Renal cortex interstitium (tissue), 11 donors: Measurements from ENCODE around the gene ZGRF1. TPM values are rescaled to one million over a fixed set of nuclear protein-coding genes. Genes with fewer than 3 reads are reported as not detected.
"Not testable (repeated sequence)": the region's sequence is repeated elsewhere in the genome, so short reads cannot be mapped to it uniquely, and the experiment has no call there.

ENCODE experiments used
- DNase-seq, 11 donors: peaks; one replicate each; pipeline ENCODE4 v3.0.0-alpha.2; 2013; ENCODE audit warnings: low read depth in 9 of 11, low spot score in 4 of 11; ENCODE audit errors: extremely low read depth in 1 of 11
- polyA plus RNA-seq, 3 donors: library from polyadenylated mRNA; unstranded; fragments of 120-200 nt; gene quantifications; one replicate each; pipeline ENCODE4 v1.2.1, GENCODE V29; 2013; ENCODE audit not compliant: insufficient read length in 3 of 3

Gene ZGRF1
- polyA plus RNA-seq, 3 donors = 14.0 to 16.6 (median 14.2) TPM

DNA sequence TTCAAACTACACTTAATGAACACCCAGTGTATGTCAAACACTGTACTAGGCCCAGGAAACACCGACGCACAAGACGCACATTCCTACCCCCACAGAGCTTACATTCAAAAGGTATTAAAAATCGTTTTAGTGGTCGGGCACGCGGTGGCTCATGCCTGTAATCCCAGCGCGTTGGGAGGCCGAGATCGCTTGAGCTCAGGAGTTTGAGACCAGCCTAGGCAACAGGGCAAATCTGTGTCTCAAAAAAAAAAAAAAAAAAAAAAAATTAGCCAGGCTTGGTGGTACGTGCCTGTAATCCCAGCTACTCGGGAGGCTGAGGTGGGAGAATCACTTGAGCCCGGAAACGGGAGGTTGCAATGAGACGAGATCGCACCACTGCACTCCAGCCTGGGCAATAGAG, 114.3 kb downstream of the ZGRF1 start:
- DNase-seq = not testable (repeated sequence)

DNA sequence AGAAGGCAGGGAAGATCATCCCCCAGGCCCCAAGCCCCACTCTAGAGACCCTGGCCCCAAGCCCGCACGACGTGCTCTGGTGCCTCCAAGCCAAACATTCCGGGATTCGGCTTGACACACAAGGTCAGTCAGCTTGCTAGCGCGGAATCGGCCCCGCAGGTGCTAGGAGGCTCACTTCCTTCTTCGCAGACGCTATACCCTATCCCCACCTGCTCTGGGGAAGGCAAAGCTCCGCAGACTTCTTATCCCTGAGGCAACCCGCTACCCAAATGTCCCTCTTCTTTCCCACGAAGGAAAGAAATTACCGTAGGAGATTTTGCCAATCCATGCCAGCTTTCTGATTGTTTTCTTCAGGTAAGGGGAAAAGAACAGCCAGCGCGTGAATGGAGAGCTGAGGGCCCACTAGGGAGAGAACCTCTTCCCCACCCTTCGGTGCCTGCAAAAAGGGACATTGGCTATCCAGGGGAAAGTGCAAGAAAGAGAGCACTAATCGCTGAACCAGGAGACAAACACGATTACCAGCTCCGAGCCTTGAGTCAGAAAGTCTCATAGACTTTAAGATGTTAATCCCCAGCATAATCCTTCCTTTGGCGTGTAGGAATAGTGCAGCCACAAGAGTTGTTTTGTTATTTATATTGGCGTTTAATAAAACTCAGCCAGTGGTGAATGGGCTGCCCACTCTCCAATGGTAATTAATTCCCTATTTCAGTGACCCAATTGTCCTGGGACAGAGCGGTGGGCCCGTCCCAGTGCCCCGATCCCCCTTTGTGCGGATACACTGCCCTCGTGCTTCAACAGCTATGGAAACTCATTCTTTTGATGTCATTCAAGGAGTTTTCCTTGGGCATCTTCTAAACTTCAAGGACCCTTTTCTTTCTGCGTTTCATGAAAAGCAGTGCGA, 115.3 kb downstream of the ZGRF1 start:
- DNase-seq = peak in 1 of 11 donors; percentile 13

DNA sequence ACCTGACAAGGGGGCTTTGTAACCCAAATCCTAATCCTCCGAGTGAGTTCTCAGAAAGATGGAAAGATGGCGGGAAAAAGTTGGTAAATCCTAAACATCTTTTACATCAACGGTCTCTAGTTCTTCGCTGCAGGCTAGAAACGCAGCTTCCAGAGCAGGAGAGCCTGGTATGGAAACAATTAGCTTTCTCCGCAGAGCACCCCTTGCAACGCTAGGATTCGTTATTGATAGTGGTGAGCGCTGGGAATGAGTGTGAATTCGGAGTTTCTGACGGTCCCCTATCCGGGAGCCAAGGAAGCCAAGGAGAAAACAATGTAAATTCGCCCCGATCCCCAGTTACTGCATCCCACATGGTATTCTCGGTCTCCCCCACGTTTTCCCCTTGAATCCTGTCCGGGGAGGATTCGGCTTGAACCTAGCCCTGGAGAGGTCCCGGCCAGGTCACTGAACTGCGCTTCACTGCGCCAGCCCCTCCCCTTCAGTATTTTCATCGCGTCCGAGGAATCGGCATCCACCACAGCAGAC, 116.0 kb downstream of the ZGRF1 start:
- peak in 1 of 11 donors; percentile 7 for DNase-seq

DNA sequence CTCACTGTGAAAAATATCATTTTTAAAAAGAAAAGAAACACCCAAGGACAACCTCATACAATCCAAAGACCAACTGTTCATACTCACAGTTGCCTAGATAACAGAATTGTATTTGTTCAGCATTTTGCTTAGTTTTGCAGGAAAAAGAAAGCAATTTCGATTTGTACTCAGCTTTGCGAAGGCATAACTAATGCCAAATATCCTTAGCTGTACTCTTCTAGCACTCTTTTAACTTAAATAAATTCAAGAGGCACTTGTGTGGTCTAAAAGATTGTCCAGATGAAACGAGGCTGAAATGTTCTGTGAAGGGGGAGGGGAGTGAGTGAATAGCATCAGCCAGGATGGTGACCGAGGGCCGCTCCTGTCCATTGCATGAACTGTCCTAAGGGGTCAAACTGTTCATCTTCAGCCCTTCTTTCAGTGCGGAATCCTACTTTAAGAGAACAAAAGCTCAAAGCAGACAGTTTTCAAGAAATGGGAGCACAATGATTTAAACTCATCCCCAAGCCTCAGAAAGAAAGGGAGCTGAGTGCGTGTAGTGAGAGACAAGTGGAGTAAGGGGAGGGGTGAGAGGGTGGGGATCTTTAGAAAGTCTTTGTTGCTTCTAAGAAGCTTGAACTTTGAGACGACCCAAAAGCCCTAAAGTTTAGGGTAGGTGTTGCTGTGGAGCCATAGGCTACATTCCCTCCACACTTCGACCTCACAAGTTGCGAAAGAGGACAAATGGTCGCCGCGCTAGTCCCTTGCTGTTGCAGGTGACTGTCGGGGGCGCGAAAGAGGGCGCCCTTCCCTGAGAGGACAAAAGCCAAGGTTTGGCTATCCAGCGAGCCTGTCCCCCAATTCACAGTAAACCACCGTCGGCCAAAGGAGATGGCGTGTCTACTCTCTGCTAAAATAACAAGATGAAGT, 116.8 kb downstream of the ZGRF1 start:
- peak in 1 of 11 donors; percentile 12 for DNase-seq

DNA sequence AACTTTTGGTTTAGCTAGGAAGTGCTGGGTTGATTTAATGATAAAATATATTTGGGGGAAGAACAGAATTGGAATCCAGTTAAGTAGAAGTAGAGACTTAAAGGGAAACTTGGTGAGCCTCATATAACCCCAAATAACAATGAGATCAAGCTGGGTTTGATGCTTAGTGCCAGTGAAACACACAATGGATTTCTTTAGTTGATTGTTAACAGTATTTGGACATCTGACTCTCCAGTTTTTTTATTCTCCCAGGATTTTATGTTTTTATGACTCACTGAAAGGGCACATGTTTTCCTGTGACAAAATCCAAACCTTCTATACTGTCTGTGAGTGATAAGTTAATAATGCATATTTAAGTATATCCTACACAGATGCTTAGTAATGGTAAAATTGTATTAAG, 118.0 kb downstream of the ZGRF1 start:
- DNase-seq = no peak

DNA sequence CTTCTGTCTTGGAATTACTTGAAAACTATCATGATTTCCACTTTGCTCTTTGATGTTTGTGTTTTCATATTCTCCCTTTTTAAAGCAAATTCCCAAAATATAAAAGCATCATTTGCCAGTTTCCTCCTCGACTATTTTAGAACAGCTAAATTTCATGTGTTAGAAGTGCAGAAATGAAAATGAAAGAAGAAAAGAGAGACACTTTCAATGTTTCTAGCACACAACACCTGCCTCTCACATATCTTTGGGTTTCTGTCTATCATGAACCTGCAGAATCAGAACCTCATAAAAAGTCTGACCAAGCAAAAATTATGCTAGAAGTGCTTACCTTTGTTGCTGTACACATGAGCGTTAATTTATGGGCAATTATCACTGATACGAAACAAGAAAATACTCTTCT, 118.8 kb downstream of the ZGRF1 start:
- no peak for DNase-seq

DNA sequence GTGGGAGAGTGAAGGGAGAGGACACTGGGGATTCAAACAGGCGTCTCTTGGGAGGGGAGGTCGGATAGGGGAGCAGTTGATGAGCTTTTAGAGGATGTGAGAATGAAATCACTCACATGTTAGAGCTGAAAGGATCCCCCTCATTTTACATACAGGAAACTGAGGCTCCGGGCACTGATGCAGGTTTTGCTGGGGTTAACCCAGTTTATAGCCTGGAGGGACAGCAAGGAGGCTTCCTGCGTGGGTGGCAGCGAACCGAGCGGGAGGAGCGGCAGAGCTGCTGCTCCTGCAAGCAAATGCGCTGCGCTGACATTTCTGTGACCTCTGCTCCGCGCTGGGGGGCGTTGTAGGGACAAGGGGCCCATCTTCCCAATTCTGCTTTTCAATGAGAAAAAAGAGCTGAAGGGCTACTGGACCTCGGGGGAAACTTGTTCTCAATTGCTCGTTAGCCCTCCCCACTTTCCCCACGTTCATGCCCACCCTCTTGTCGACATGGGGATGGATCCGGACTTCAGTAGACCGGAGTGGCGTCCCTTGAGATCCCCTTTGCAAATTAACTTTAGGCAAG, 119.6 kb downstream of the ZGRF1 start:
- DNase-seq = peak in 1 of 11 donors; percentile 15

DNA sequence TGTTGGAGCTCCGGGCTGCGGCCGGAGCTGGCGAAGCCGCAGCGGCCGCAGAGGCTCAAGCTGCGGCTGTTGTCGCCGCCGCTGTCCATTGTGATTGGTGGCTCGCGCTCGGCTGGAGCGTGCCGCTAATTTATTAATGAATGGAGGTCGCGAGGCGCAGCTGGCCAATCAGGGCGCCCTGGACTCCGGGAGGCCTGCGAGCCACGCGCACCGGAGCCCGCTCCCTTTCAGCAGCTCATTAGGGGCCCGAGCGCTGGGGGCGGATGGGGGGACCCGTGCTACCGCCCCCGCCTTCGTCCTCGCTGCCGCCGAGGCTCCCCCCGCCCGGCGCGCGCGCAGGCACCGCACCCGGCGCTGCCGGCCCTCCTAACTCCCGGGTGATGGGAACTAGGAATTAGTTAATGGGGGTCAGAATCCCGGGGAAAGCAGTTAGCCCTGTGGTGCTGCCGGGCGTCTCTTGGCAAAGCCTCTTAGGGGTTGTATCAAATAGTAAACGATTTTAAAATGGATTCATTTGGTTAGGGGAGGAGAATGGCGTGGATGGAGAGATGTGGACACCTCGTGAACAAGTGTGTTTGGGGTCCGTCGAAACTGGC, 120.1 kb downstream of the ZGRF1 start:
- DNase-seq = peak in 1 of 11 donors; percentile 24

DNA sequence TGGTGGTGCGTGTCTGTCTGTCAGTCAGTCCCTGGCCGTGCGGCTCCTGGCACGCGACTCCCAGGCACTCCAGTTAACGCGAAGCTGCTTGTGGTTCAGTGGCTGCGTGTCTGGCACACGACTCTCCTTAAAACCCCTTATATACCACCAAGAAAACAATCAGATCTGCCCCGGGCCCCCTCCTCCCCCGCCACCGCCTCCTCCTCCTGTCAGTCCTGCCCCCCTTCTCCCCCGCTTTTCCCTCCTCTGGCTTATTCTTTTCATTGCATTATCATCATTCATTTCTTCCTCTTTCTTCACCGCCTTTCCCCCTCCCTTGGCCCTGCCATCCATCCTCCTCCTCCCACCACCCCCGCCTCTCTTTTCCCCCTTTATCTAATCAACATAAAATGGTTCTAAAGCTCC, 120.6 kb downstream of the ZGRF1 start, which contains the start of gene NEUROG2:
Gene NEUROG2 (minus strand): TSS at position 115 of the 405 bp plus-strand sequence. CDS start 705 bp downstream, outside the sequence.
- DNase-seq = no peak

DNA sequence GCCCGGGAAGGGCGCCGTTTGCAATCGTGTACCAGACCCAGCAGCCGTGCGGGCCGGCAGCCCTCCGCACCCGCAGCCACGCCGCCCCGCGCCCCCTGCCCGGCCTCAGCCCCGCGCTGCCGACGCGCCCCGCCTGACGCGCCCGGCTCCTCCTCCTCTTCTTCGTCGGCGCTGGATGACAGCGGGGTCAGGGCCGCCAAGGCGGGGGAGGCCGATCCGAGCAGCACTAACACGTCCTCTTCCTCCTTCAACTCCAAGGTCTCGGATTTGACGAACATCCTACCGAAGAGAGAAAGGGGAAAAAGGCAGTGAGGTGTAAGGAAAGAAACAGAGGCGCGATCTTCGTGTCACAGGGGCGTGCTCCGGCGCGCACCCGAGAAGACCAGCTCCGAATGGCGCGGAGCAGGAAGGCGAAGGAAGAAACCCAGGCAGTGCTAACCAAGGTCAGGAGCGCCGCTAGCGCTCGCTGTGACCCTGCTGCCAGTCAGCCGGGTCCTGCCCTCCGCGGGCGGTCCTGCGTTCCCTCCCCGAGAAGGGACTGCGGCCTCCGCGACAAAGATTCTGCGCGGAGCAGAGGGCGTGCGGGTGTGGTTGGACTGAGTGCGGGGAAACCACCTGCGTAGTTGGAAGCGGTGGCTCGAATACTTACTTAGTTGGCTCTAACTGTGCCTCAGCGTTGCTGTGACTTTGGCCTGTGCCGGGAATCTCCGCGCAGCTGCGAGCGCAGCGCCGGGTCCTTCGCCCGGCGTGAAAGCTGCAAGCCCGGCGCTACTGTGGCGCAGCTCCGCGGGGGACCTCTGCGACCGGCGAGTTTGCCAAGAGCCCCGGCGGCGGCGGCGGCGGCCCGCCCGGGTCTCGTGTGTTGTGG, 121.3 kb downstream of the ZGRF1 start:
- DNase-seq = peak in 1 of 11 donors; percentile 28

DNA sequence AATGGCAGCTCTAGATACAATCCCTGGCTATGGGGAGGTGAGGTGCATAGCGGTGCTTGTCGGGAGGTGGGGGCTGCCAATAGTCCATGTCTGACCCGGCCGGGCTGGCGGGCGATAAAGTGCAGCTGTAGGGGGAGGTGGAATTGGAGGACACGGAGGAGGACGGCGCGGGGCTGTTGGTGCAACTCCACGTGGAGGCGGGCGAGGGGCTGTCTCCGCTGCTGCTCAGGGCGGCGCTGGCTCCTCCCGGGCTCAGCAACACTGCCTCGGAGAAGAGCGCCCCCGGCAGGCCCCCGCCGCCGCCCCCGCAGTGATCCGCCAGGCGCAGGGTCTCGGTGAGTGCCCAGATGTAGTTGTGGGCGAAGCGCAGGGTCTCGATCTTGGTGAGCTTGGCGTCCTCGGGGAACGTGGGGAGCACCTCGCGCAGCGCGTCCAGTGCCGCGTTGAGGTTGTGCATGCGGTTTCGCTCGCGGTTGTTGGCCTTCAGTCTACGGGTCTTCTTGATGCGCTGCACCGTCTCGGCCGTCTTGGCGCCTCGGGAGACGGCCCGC, 122.0 kb downstream of the ZGRF1 start:
- DNase-seq = no peak

DNA sequence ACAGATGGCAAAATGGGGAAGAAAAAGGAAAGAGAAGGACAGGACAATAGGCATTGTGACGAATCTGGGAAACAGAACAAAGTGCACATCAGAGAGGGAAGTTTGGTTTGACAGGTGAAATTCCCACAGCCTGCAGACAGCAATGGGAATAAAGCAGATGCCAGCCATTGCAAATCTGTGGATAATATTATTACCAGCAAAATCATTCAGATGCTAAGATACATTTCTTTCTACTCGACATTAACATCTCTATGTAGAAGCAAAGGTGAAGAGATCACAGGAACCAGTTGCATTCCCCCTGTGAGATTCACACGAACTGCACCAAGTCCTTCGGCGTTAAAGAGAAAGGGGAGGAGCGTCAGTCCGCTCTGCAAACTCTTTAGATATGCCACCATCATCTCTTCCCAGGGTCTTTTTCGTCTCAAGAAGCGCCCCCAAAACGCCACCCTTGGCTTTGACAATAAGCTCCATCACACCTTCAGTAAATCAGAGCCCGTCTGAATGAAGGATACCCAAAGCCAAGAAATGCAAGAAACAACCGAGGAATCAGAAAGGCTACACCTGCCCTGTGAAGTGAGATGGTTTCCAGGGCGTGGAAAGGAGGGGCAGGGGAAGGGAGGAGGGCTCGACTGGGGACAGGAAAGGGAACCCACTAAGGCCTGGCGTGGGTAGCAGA, 122.6 kb downstream of the ZGRF1 start:
- DNase-seq = peak in 1 of 11 donors; percentile 9

DNA sequence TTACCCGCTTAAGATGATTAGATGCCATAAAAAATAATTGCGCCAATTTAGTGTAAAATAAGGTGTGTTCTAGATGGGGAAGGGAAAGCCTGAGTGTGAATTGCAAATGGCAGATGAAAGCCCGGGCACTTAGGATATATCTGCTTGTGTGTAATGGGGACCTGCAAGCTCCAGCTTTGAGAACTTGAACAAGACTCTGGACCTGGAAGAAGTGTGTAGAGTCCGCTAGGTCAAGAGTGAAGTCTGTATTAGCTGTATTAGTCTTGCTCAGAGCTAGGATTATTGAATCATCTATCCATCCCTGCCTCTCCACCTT, 124.9 kb downstream of the ZGRF1 start:
- no peak for DNase-seq

DNA sequence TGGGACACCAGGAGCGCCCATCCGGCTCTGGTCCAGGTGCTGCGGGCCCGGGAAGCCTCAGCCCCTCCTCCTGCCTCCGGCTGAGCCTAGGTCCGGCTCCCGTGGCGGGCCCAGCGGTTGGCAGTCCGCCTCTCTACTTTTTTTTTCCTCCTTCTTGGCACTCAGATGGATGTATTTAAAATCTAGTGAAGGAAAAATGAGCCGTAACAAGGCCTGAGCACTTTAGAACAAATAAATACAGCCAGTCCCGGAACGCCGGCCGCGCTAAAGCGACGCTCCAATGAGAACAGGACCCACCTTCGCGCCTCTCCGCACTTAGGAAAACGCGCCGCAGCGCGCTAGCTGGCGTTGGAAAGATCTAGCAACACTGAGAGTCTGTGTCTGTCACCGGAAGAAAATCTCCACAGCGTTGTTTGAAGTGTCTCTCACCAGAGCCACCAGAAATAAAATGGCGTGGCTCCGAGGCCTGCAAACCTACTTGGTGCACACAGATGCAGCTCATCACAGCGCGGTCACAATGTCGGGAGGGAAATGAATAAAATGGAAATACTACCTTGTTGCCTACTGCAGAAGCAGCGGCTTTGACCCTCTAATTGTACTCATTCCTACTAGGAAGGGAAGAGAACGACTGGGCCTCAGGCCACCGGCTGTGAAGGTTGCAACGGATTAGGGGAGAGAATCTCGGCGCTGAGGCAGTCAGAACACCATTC, 125.5 kb downstream of the ZGRF1 start:
- peak in 1 of 11 donors; percentile 12 for DNase-seq

DNA sequence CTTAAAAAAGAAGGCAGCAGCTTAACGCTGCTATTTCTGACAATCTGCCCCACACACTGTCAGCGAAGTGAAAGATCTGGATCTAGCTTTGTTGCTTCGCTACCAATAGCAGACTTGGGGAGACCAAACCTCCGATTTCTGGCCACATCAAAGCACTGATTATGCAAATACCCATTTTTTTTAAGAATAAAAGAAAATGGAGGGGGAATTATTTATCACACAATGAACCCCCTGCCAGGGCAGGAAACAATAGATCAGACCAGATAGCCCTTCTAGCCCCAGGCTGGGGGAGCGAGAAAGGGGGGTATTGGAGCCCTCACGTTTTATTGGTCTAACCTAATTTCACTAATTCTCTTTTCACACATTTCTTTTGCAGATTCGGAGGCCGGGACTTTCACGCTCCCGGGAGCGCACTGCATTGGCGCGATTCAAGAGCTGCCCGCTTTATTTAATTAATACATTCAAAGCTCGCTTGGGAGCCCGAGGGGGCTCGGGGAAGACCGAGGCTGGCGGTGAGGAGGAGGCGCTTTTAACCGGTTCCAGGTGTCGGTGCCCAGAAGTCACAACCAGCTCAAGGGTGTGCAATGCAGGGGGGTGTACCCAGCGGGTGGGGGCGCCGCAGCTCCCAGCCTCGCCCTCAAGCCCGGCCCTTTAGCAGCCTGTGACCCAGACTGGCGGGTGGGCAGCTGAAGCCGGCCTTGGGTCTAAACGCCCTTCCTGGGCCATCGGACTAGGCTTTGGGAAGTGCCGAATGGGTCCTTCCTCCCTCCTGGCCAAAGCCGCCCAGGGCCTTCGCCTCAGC, 126.2 kb downstream of the ZGRF1 start:
- peak in 1 of 11 donors; percentile 5 for DNase-seq
